T-helper 22 cell (primary cell): Measurements from ENCODE around the gene GATA2.

ENCODE experiments used
- DNase-seq: peaks from one replicate; pipeline ENCODE4 v3.0.0-alpha.2; 2020; ENCODE audit warnings: low read depth

GATA2 gene

DNA sequence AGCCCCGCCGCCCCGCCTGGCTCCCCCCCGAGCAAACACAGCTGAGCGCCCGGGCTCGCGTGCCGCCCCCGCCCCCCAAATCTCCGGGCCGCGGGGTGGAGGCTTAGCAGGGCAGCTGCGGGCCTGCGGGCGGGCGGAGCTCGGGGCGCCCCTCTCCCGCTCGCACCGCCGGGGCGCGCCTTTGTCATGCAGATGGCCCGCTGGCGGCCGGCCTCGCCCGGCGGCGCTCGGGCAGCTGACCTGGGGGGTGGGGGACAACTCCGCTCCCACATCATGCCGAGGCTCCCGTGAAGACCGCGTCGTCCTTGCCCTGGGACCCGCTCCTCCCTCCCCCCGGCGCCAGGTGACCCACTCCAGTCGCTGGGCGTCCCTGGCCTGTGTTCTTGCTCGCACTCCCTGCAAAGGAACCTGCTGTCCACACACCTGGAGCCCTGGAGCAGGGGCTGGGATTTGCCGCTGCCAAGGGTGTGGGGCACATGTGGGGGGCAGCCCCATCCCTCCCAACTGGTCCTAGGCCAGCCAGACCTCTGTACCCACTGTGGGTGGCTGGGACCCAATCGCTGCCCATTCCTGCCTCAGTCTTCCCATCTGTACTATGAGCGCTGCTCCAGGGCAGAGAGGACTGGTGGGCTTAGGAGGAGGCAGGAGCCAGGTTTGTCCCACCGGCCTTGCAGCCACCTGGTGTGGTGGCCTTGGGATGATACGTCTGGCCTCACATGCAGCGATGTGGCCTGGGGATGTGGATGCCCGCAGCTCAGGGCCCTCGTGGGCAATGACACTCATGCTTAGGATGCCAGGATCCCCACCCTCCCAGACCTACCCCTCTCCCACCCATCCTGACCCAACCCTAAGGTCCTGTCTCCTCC is 59.8 kb downstream of the GATA2 start:
- no peak for DNase-seq

DNA sequence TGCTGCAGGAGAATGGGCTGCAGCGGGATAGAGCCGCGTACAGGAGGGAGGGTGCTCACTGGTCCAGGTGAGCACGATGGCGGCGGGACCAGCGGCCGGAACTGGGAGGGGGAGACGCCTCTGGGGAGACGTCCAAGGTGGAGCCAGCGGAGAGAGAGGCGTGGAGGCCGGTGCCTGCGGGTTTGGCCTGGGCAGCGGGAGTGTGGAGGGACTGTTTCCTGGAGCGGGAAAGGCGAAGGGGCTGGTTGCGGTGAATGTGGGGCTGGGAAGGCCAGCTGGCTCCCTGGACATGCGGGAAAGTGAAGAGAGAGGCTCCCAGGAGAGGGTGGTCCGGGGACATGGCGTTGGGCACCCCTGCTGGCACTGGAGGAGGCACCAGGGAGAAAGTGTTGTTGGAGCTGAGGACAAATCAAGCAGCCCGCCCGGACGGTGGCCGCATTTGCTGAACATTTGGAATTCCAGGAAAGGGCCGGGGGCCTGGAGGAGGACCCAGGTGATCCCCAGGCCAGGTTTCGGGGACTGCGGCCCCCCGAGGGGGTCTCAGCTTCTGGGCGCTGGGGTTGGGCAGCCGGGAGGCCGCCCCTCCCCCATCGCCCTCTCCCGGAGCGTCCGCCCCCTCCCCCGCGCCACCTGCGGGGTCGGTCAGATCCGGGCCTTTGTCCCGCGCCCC is 60.6 kb downstream of the GATA2 start:
- DNase-seq = no peak

DNA sequence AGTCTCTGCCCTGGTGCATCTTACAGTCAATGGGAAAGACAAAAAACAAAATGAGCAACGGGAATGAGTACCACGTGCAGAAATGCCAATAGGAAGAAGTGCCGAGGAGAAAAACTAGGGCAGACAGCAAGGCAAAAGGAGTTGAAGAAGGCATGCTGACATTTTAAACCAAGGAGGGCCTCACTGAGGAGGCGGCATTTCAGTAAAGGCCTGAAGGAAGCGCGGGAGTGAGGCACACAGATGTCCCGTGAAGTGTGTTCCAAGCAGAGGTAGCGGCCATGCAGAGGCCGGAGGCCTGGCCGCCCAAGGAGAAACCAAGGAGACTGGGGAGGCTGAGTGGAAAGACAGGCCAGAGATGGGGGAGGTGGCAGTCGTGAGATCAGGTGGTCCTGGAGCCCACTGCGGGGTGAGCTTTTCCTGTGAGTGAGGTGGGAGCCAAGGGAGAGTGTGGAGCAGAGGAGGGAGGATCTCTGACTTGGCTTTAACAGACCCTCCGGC is 61.1 kb downstream of the GATA2 start:
- no peak for DNase-seq

DNA sequence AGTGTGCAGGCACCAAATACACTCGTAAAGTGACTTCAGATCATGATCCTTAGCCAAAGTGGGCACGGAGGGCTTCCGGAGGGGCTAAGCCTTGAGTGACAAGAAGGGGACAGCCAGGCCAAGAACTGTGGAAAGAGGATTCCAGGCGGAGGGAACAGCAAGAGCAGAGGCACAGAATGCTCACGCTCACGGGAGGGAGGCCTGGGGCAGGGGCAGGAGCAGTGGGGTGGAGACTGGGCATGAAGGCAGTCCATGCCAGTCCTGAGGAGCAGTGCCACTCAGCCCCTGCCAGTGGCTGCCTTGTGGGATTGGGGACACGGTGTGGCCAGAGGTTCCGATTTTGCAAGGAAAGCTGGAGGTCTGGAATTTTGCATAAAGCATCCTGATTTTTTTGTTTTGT is 62.3 kb downstream of the GATA2 start:
- no peak for DNase-seq

DNA sequence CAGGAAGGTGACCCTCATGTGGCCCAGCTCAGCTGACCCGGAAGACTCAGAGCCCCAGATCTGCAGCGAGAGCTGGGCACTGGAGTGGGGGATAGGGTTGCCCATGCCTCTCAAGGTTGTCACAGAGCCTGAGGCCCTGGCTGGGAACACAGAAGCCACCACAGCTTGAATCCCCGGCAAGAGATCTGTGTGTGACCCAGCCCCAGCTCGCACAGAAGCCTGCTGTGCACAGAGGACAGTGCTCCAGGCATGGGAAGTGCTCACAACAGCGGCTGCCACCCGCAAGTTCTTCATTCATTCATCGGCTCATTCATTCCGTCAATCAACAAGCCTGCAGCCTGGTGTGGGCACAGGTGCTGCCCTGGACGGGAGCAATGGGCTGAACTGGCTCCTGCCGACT is 62.7 kb downstream of the GATA2 start:
- DNase-seq = no peak

DNA sequence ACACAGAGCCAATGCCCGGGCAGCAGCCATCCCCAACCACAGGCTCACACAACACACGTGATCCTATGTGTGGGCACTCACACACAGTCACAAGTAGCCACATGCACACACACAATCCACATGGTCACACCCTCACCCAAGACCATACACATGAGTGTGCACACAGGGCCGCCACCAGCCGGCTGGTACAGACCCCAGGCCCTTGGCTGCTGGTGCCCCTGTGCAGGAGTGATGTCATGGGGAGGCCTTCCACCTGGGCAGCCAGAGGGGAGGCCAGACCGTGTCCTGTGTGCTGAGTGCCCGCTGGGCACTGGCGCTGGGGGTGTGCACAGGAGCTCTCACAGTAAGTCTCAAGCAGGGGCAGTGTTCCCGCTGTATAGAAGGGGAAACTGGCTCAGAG is 63.2 kb downstream of the GATA2 start:
- no peak for DNase-seq
